A673 (cell line): ENCODE data around the gene MRPL53.

Experiments used
- CTCF ChIP-seq: fragments of 300-800, 200-600 bp; sonication (generic); conservative IDR thresholded peaks from 2 replicates; pipeline ENCODE4 v1.5.1; 2017; ENCODE audit warnings: low read depth, mild to moderate bottlenecking, antibody characterized with exemption, low read length, moderate library complexity, mixed read lengths
- EZH2 ChIP-seq: fragments of 200-600 bp; sonication (generic); IDR thresholded peaks from 2 replicates; pipeline ENCODE4 v1.6.1; 2017; ENCODE audit warnings: borderline replicate concordance, low read depth, mild to moderate bottlenecking, mixed read lengths, antibody characterized with exemption, low read length; ENCODE audit not compliant: poor library complexity, severe bottlenecking

GRCh38 chr2:74462786-74463105 lies 9.7 kb downstream of the MRPL53 start:
- TF ChIP-seq EZH2 (no peak), CTCF (no peak)
